ENCODE data around the gene LRRC46. TPM values are rescaled to one million over a fixed set of nuclear protein-coding genes. Genes with fewer than 3 reads are reported as not detected.
A peak's percentile ranks its signal among the peaks of the same experiment; 100 is the strongest.

LRRC46 gene
- total and polyA plus RNA-seq, 2 of the 4 experiments (the other 2 are of a cell fraction): 0.77 TPM; not detected in 1

- no peak for TF ChIP-seq CHD1 (IDR thresholded peaks at IDR 0.05; ENCODE audit: low read depth, low read length)
These were observed 26.3 kb downstream of the LRRC46 start (continued) for GRCh38 chr17:47857551-47858455.

DNA sequence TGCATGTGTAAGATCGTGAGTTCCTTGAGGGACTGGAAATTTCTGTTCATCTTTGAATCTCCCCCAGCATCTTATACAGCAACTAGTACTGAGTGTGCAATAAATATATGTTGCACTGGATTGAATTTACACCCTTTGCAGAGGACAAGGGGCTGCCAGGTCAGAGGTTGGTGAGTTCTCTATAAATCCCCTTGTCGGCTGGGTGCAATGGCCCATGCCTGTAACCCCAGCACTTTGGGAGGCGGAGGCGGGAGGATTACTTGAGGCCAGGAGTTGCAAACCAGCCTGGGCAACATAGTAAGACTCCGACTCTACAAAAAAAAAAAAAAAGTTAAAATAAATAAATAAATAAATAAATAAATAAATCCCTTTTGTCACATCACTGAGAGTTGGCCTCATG lies 28.9 kb downstream of the LRRC46 start:
- no peak overlapping the region for H2AK5ac ChIP-seq (ENCODE audit: low read depth, low read length)
- CTCF ChIA-PET: no interaction called here

More for the DNA sequence above, 28.9 kb downstream of the LRRC46 start:
- H2BK120ac ChIP-seq (ENCODE audit: low read depth, low read length): no peak overlapping the region
- H3K4me1 ChIP-seq (ENCODE audit: control insufficient read depth, insufficient read depth, low read length): peaks cover 8% of the 10 kb centered on the region
- BruUV-seq (replicated peaks): no TSS peak
- H3K9ac ChIP-seq (ENCODE audit: low read depth, low read length): no peak overlapping the region
- H2BK5ac ChIP-seq (ENCODE audit: low read depth, low read length, poor library complexity, severe bottlenecking): no peak overlapping the region
- no peak overlapping the region for H3K18ac ChIP-seq (ENCODE audit: low read depth, low read length)
- in situ Hi-C loops (cut with MboI; ENCODE audit: low sequenced_read_pairs): no loop called here
- no peak overlapping the region for H3K23ac ChIP-seq (ENCODE audit: low read depth, low read length)
- no peak overlapping the region for H4K8ac ChIP-seq (ENCODE audit: low read depth in 2 of 2, low read length in 2 of 2)
- no peak for TF ChIP-seq RFX5 (IDR thresholded peaks at IDR 0.05; ENCODE audit: low read depth, low read length)
- POLR2A ChIA-PET (ENCODE audit: unreplicated experiment): no interaction called here
- 100% methylated on average over 1 of the region's 5 CpGs; no CpG with 5 or more reads in 1 of the 2 experiments for whole genome bisulfite sequencing, 2 experiments (ENCODE audit: extremely low coverage in 2 of 2, insufficient read length in 1 of 2)
- 0 out of 2 replicates have a peak overlapping the region, but pooled peaks have one; percentile 32 for H4K91ac ChIP-seq (ENCODE audit: insufficient read depth, low read depth, low read length)
- H3K4ac ChIP-seq (ENCODE audit: low read depth, low read length): no peak overlapping the region
- H3K56ac ChIP-seq (ENCODE audit: extremely low read depth, insufficient read depth, low read length): no peak overlapping the region
- no peak overlapping the region for H3K14ac ChIP-seq (replicated peaks; ENCODE audit: low read depth, low read length)
- H3K79me1 ChIP-seq (ENCODE audit: low read depth in 1 of 2, low read length in 2 of 2): no peaks in the 10 kb centered on the region
- H3K9me1 ChIP-seq (ENCODE audit: insufficient read depth, low read length): peaks cover 5% of the 10 kb centered on the region
- peaks cover 20% of the 10 kb centered on the region for H3K27me3 ChIP-seq (ENCODE audit: control insufficient read depth, insufficient read depth, low read length)
- H4K20me1 ChIP-seq (ENCODE audit: insufficient read depth, low read length): no peaks in the 10 kb centered on the region
- H3K4me2 ChIP-seq (ENCODE audit: low read depth, low read length): no peak overlapping the region
- intact Hi-C loops (cut with micrococcal nuclease): no loop called here
- no peak overlapping the region for H3K4me3 ChIP-seq (ENCODE audit: insufficient read depth, low read depth, low read length)
- no peak overlapping the region for H2AK9ac ChIP-seq (replicated peaks; ENCODE audit: low read depth, low read length, poor library complexity)
- H2BK20ac ChIP-seq (ENCODE audit: low read depth, low read length): no peak overlapping the region
- H3K27ac ChIP-seq (ENCODE audit: insufficient read depth, low read length): no peak overlapping the region
- H2AFZ ChIP-seq (replicated peaks; ENCODE audit: low read length, poor library complexity): no peak overlapping the region
- ATAC-seq (ENCODE audit: low read depth): no peak
- dilution Hi-C loops (cut with HindIII; ENCODE audit: low sequenced_read_pairs, unreplicated experiment): no loop called here
- no peaks in the 10 kb centered on the region for H3K36me3 ChIP-seq (ENCODE audit: control insufficient read depth, insufficient read depth, low read length)
- H2BK15ac ChIP-seq (ENCODE audit: low read depth, low read length): no peak overlapping the region
- DNase-seq: no peak
- H3K9me3 ChIP-seq (ENCODE audit: control insufficient read depth, insufficient read depth, low read length): peaks cover 3% of the 10 kb centered on the region; the same call in 1 of the 2 replicates
- H4K5ac ChIP-seq (ENCODE audit: low read depth, low read length): no peak overlapping the region

Measured in IMR-90 (cell line).